Bronchial epithelial cell (primary cell): ENCODE measurements around the gene NTSR1. TPM values are rescaled to one million over a fixed set of nuclear protein-coding genes. Genes with fewer than 3 reads are reported as not detected.

Experiments used
- DNase-seq: peaks from one replicate; pipeline ENCODE4 v3.0.0-alpha.2; 2010; ENCODE audit warnings: low read depth
- FAIRE-seq: peaks from 2 replicates; lab custom pipeline; 2011; peaks lifted over from hg19 to GRCh38; lab: Jason Lieb, UNC
- H3K27me3 ChIP-seq: 2 replicates; pipeline ENCODE4 v1.5.1; 2011; ENCODE audit warnings: low read length; ENCODE audit not compliant: control insufficient read depth, insufficient read depth
- H3K36me3 ChIP-seq: 2 replicates; pipeline ENCODE4 v1.5.1; 2011; ENCODE audit warnings: low read length; ENCODE audit not compliant: control insufficient read depth, insufficient read depth
- H3K4me3 ChIP-seq: 2 replicates; pipeline ENCODE4 v1.5.1; 2011; ENCODE audit warnings: mild to moderate bottlenecking, low read depth, low read length, control low read depth
- total RNA-seq: library from RNA; depleted of rRNA; stranded (reverse); fragments of >200 nt; gene quantifications from 2 replicates; pipeline ENCODE4 v1.2.1, GENCODE V29; 2014
- TF ChIP-seq, protein P1 (sequence below): IDR thresholded peaks from 2 replicates; pipeline ENCODE4 v1.5.1; 2011; ENCODE audit warnings: mild to moderate bottlenecking, moderate library complexity, low read length, control low read depth, inconsistent platforms; ENCODE audit not compliant: insufficient read depth, severe bottlenecking

NTSR1 gene
- total RNA-seq, 1 donor from 2014 or later: not detected

DNA sequence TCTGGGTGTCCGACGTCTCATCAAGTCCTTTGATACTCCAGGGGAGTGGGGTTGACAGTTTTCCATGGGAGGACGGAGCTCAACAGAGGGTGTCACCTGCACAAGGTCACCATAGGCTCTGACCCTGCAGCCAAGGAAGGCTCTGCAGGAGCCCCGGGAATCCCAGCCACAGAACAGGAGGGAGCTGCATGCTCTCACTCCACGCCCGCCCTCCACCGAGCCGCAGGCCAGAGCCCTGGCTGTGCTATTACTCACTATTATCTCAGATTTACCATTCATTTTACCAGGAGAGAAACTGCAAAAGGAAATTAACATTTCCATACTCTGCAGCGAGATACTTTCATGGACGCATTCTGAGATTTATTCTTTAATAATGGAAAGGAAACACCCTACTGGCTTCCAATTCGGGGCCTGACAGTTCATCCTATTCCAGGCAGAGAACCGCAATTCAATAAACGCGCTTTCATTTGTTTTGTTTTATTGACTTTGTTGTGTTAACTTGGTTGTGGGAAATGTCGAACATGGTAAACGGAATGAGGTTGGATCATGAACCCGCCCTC, 18.3 kb upstream of the NTSR1 start:
- Histone ChIP-seq H3K36me3 (no peaks in the 10 kb centered on the region), H3K4me3 (no peak overlapping the region), H3K27me3 (peaks cover 15% of the 10 kb centered on the region)
- DNase-seq (no peak), FAIRE-seq (no peak)
- TF ChIP-seq, protein P1, sequence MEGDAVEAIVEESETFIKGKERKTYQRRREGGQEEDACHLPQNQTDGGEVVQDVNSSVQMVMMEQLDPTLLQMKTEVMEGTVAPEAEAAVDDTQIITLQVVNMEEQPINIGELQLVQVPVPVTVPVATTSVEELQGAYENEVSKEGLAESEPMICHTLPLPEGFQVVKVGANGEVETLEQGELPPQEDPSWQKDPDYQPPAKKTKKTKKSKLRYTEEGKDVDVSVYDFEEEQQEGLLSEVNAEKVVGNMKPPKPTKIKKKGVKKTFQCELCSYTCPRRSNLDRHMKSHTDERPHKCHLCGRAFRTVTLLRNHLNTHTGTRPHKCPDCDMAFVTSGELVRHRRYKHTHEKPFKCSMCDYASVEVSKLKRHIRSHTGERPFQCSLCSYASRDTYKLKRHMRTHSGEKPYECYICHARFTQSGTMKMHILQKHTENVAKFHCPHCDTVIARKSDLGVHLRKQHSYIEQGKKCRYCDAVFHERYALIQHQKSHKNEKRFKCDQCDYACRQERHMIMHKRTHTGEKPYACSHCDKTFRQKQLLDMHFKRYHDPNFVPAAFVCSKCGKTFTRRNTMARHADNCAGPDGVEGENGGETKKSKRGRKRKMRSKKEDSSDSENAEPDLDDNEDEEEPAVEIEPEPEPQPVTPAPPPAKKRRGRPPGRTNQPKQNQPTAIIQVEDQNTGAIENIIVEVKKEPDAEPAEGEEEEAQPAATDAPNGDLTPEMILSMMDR: no peak

DNA sequence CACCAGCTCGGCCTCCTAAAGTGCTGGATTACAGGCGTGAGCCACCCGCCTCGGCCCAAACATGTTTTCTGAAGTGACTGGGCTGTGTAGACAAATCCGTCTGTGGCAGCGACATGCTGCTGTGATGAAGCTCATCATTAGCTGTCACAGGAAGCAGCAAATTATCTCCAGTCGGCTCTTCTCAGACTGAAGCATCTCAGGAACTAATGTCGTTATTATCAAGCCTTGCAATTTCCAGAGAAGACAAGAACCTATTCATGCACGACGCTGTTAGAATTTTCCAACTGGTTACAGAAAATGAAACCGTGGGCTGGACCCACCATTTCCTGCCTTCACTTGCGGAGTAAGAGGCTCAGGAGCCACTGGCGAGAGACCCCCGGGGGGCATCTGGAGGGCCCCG, 17.1 kb upstream of the NTSR1 start:
- FAIRE-seq (no peak), DNase-seq (no peak)
- Histone ChIP-seq H3K36me3 (no peaks in the 10 kb centered on the region), H3K4me3 (no peak overlapping the region), H3K27me3 (peaks cover 14% of the 10 kb centered on the region)
- TF ChIP-seq, protein P1: no peak

DNA sequence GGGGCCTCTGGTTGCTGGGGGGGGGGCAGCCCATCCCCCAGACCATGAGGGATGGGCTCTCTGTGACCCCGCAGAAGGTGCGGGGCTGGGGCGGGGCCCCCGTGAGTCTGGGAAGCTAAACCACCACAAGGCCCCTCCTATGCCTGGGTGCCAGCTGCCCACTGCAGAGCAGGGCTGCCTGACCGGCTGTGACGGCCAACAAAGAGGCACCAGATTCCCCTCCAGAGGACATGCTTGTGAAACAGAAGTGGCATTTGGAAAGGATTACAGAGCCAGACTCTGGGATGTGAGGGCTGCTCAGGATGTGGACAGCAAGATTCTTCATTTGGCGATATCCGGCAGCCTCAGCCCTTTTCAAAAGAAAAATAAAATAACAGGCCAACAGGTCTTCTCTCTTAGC, 16.5 kb upstream of the NTSR1 start:
- no peak for FAIRE-seq
- TF ChIP-seq, protein P1: no peak
- no peaks in the 10 kb centered on the region for H3K36me3 ChIP-seq
- H3K27me3 ChIP-seq: peaks cover 18% of the 10 kb centered on the region
- H3K4me3 ChIP-seq: no peak overlapping the region
- DNase-seq: no peak

DNA sequence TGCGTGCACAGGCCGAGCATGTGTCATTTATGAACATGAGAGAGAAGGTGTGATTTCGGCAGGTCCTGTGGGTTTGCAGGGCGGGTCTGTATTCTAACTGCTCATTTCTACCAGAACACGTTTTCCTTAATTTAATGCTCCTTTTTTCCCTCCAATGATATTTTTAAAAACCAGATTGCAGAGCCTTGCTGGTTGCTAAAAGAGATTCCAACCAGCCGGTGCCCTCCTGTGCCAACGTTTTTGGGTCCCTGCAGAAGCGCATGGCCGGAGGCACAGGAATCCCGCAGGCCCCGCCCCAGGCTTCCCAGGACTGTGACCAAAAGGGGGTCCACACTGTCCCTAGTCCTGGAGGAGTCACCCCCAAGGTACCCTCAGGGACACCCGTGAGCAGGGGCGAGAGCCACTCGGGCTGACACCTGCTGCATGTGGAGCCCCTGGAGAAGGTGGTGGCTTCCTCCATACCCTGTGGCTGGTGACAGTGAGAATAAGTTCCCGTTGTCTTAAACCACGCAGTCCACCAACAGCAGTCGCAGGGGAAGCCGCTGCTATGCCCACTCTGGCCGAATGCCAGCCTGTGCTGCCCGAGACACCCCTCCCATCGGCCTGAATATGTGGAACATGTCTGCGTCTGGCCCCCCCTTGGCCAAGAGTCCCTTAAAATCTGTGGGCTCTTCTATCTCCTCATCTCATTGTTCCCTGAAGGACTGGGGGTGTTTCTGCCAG, 15.7 kb upstream of the NTSR1 start:
- FAIRE-seq (no peak), DNase-seq (no peak)
- H3K27me3 ChIP-seq: peaks cover 20% of the 10 kb centered on the region
- TF ChIP-seq, protein P1: no peak
- no peaks in the 10 kb centered on the region for H3K36me3 ChIP-seq
- H3K4me3 ChIP-seq: no peak overlapping the region

DNA sequence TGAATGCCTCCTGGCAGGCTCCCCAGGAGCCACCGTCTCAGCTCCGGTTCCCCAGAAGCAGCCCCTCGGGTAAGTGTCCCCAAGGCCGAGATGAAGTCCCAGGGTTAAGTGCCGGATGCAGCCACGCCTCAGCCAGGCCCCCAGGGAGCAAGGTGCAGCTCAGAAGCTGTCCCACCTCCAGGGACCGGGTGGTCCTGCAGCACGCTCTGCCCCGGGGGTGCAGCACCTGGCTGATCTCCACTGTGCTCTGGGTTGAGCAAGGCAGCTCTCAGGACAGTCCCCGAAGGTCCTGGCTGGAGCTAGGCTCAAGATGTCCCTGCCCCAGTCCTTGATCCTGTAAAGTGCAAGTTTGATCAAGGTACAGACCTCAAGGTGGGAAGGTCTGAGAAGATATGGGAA, 15.1 kb upstream of the NTSR1 start:
- no peak for FAIRE-seq
- Histone ChIP-seq H3K4me3 (no peak overlapping the region), H3K36me3 (no peaks in the 10 kb centered on the region), H3K27me3 (peaks cover 24% of the 10 kb centered on the region)
- no peak for DNase-seq
- TF ChIP-seq, protein P1: no peak
